Thyroid gland (tissue), 4 donors: Measurements from ENCODE around the gene CHD6.
A peak's percentile ranks its signal among the peaks of the same experiment; 100 is the strongest.

ENCODE experiments used
- CTCF ChIP-seq, 6 experiments: fragments of 200-600 bp in 3 of 6; fragments of 450-650 bp in 3 of 6; sonication (generic) in 3 of 6; IDR thresholded peaks; one replicate each; pipeline ENCODE4 v1.5.1; 2016 to 2019; ENCODE audit warnings: antibody characterized with exemption in 6 of 6, mild to moderate bottlenecking in 2 of 6, inconsistent platforms in 1 of 6, moderate library complexity in 1 of 6
- POLR2A ChIP-seq, 2 donors: fragments of 450-650 bp; IDR thresholded peaks; one replicate each; pipeline ENCODE4 v1.6.1; 2017; ENCODE audit warnings: antibody characterized with exemption in 2 of 2, mild to moderate bottlenecking in 2 of 2, moderate library complexity in 1 of 2

DNA sequence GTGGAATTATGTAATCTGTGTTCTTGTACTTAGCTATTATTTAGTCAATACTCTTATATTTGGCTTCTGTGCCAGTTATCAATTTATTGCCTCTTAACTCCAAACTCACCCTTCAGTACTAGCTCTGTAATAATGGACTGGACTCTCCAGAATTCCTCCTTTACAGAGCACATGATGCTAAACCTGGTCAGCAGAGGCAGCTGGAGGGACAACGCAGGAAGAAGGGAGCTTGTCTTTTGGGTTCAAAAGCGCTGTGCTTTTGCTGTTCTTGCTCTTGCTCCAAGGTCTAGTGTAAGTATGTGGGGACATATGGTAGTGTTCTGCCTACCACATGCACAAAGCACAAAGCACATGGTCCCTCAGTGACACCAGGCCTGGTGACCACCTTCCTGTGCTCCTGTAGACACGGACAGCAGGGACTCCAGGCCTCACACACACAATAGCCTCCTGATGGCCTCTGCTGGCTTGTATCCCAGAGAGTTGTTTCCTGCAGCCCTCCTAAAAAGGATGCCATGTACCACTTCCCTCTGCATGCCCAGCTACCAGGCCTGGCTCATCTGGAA, 46.1 kb downstream of the CHD6 start:
- TF ChIP-seq CTCF (IDR thresholded peaks at IDR 0.05), result peak in 2 of 6 experiments; percentile 25
- no peak for TF ChIP-seq POLR2A (IDR thresholded peaks at IDR 0.05)
